Measurements from ENCODE around the gene SMARCD3.

The SMARCD3 gene

GRCh38 chr7:151192002-151192539, 56.4 kb downstream of the SMARCD3 start:
- in situ Hi-C loops (cut with MboI; ENCODE audit: low sequenced_read_pairs): no loop called here

- in situ Hi-C loops (cut with MboI; ENCODE audit: low sequenced_read_pairs): no loop called here
Observed at GRCh38 chr7:151191544-151191943, 57.0 kb downstream of the SMARCD3 start.

GRCh38 chr7:151189038-151189437, 59.5 kb downstream of the SMARCD3 start:
- in situ Hi-C loops (cut with MboI; ENCODE audit: low sequenced_read_pairs): no loop called here

All from HL-60/S4 (cell line).